K562 (cell line): Measurements from ENCODE around the gene NME4. TPM values are rescaled to one million over a fixed set of nuclear protein-coding genes. Genes with fewer than 3 reads are reported as not detected.
A peak's percentile ranks its signal among the peaks of the same experiment; 100 is the strongest.

ENCODE experiments used
- EGR1 ChIP-seq: fragments of 450-650 bp; conservative IDR thresholded peaks from 2 replicates; pipeline ENCODE4 v1.6.1; 2017; ENCODE audit warnings: mild to moderate bottlenecking
- ELF1 ChIP-seq: fragments of 200-800 bp; sonication (Bioruptor generic); IDR thresholded peaks from 2 replicates; pipeline ENCODE4 v1.6.1; 2016; ENCODE audit warnings: missing genetic modification characterization, missing compliant biosample characterization
- MAFF ChIP-seq: IDR thresholded peaks from 2 replicates; pipeline ENCODE4 v1.6.1; 2012; ENCODE audit warnings: low read length, improper control_type of control experiment
- NUFIP1 ChIP-seq: fragments of 450-650 bp; IDR thresholded peaks from 2 replicates; pipeline ENCODE4 v1.6.1; 2018; ENCODE audit not compliant: partially characterized antibody
- PBX2 ChIP-seq, 2 experiments: IDR thresholded peaks in 1 of 2; conservative IDR thresholded peaks in 1 of 2; 2 replicates each; pipeline ENCODE4 v1.6.1; 2016; ENCODE audit warnings: low read depth in 2 of 2, mild to moderate bottlenecking in 1 of 2, missing compliant biosample characterization in 1 of 2, missing genetic modification characterization in 1 of 2, moderate library complexity in 1 of 2
- PCBP2 ChIP-seq: fragments of 200-400 bp; formaldehyde crosslinking; IDR thresholded peaks from 2 replicates; pipeline ENCODE4 v1.6.1; 2018; ENCODE audit warnings: low read length, low read depth, mild to moderate bottlenecking, moderate library complexity; ENCODE audit not compliant: poor library complexity, severe bottlenecking
- POLR2G ChIP-seq: fragments of 200-400 bp; formaldehyde crosslinking; IDR thresholded peaks from 2 replicates; pipeline ENCODE4 v1.6.1; 2017; ENCODE audit warnings: low read depth, mild to moderate bottlenecking, antibody characterized with exemption, low read length, moderate library complexity
- REST ChIP-seq, 2 experiments: fragments of 450-650 bp; formaldehyde crosslinking in 1 of 2; IDR thresholded peaks; 2 replicates each; pipeline versions ENCODE4 v1.4.0 to v1.6.1; 2014 to 2020; ENCODE audit warnings: mild to moderate bottlenecking in 2 of 2, borderline replicate concordance in 1 of 2, low read depth in 1 of 2
- RFX1 ChIP-seq: fragments of 450-650 bp; IDR thresholded peaks from 2 replicates; pipeline ENCODE4 v1.6.1; 2016; ENCODE audit warnings: mild to moderate bottlenecking, moderate library complexity
- SIX5 ChIP-seq, 2 experiments: IDR thresholded peaks; 2 replicates each; pipeline ENCODE4 v1.6.1; 2011; ENCODE audit warnings: low read length in 2 of 2, borderline replicate concordance in 1 of 2, low read depth in 1 of 2, mild to moderate bottlenecking in 1 of 2, moderate library complexity in 1 of 2; ENCODE audit not compliant: insufficient read depth in 1 of 2
- TAF9B ChIP-seq: fragments of 450-650 bp; IDR thresholded peaks from 2 replicates; pipeline ENCODE4 v1.6.1; 2018; ENCODE audit warnings: mild to moderate bottlenecking; ENCODE audit not compliant: partially characterized antibody
- ZEB2 ChIP-seq: fragments of 450-650 bp; IDR thresholded peaks from 2 replicates; pipeline ENCODE4 v1.6.1; 2016
- ZNF263 ChIP-seq: sonication (generic); formaldehyde crosslinking; IDR thresholded peaks from 2 replicates; pipeline ENCODE4 v1.8.0; 2022; ENCODE audit warnings: mild to moderate bottlenecking, missing genetic modification reagents, borderline replicate concordance
- ZNF408 ChIP-seq: fragments of 250-450 bp; sonication (Bioruptor Pico); IDR thresholded peaks from 2 replicates; pipeline ENCODE4 v1.4.0; 2020; ENCODE audit warnings: low read depth, mild to moderate bottlenecking, moderate library complexity
- polyA plus RNA-seq, 8 experiments: library from polyadenylated mRNA; depleted of rRNA in 4 of 8; stranded (reverse) in 5 of 8; unstranded in 3 of 8; fragments of >200 nt; fragmentation: Nextera tagmentation in 2 of 8; fragmentation: Illumina TruSeq in 1 of 8; extraction: Ambion mirVana in 2 of 8; extraction: Trizol in 1 of 8; gene quantifications; 2 replicates each; pipeline versions ENCODE4 v1.2.1 to v1.2.3, GENCODE V29; 2011 to 2014; ENCODE audit warnings: inconsistent platforms in 1 of 8, missing spikeins in 1 of 8
- total RNA-seq, 7 experiments: library from RNA; depleted of rRNA in 6 of 7; stranded (reverse); fragments of >200 nt in 6 of 7; fragmentation: Illumina TruSeq in 2 of 7; extraction: Trizol in 2 of 7; gene quantifications; 2 replicates each; pipeline versions ENCODE4 v1.2.1 to v1.2.3, GENCODE V29; 2011 to 2021; ENCODE audit warnings: low replicate concordance in 1 of 7

The NME4 gene
- total and polyA plus RNA-seq, 9 of the 15 experiments (the other 6 are each of a cell fraction or from before 2014, with no cell fraction given), result 15.4 to 264 (median 139) TPM

GRCh38 chr16:363766-364490, 33.1 kb upstream of the NME4 start (continued):
- TF ChIP-seq REST (IDR thresholded peaks at IDR 0.05; ENCODE audit: borderline replicate concordance), result peak; percentile 16; the same call in 1 of the 2 replicates
- TF ChIP-seq REST (CRISPR knock-in tag; IDR thresholded peaks at IDR 0.05; ENCODE audit: low read depth), result no peak
- TF ChIP-seq PBX2 (CRISPR knock-in tag; IDR thresholded peaks at IDR 0.05; ENCODE audit: low read depth), result no peak
- TF ChIP-seq PBX2 (tag; conservative IDR thresholded peaks at IDR 0.05; ENCODE audit: low read depth), result no peak
- TF ChIP-seq MAFF, result no peak
- no peak for TF ChIP-seq TAF9B
- TF ChIP-seq PCBP2, result no peak
- no peak for TF ChIP-seq EGR1
- no peak for TF ChIP-seq ELF1 (tag)
- TF ChIP-seq RFX1, result peak; percentile 89
- no peak for TF ChIP-seq ZEB2
- no peak for TF ChIP-seq NUFIP1
- TF ChIP-seq ZNF408, result no peak
- peak; percentile 8; the same call in 1 of the 2 replicates for TF ChIP-seq POLR2G
- TF ChIP-seq ZNF263 (CRISPR knock-in tag), result no peak
- TF ChIP-seq SIX5 (IDR thresholded peaks at IDR 0.05; ENCODE audit: borderline replicate concordance in 1 of 2, insufficient read depth in 1 of 2, low read depth in 1 of 2, low read length in 2 of 2), result no peak
